WTC11 (cell line): ENCODE results near the gene ACKR3. TPM values are rescaled to one million over a fixed set of nuclear protein-coding genes. Genes with fewer than 3 reads are reported as not detected.

Experiments used
- ATAC-seq: fragments of 200-7000 bp; cut with Tn5 transposase; 2 replicates; pipeline ENCODE4 v1.10.0; 2021; ENCODE audit warnings: mild to moderate bottlenecking, moderate library complexity
- CTCF ChIA-PET: fragments of 300-600 bp; sonication (Branson Sonifier 250); formaldehyde crosslinking; loops from one replicate; lab custom pipeline; 2021; ENCODE audit warnings: antibody characterized with exemption; lab: Charles Lee
- POLR2A ChIA-PET: fragments of 350-600 bp; sonication (Branson Sonifier 250); formaldehyde crosslinking; loops from one replicate; lab custom pipeline; 2021; ENCODE audit warnings: antibody characterized with exemption; lab: Charles Lee
- DNase-seq: peaks from one replicate; pipeline ENCODE4 v3.0.0; 2021; ENCODE audit warnings: low spot score
- H3K27ac Mint-ChIP-seq: 2 replicates; pipeline ENCODE4 v1.8.0; 2021; ENCODE audit warnings: mixed read lengths
- H3K27me3 Mint-ChIP-seq: 2 replicates; pipeline ENCODE4 v1.8.0; 2021; ENCODE audit warnings: low read depth, mild to moderate bottlenecking, moderate library complexity, mixed read lengths
- H3K36me3 Mint-ChIP-seq: 2 replicates; pipeline ENCODE4 v1.8.0; 2021; ENCODE audit warnings: mixed read lengths
- H3K4me1 Mint-ChIP-seq: 2 replicates; pipeline ENCODE4 v1.8.0; 2022; ENCODE audit warnings: mixed read lengths
- H3K4me3 Mint-ChIP-seq: 2 replicates; pipeline ENCODE4 v1.8.0; 2021; ENCODE audit warnings: mild to moderate bottlenecking, moderate library complexity, mixed read lengths
- H3K9me3 Mint-ChIP-seq: 2 replicates; pipeline ENCODE4 v1.8.0; 2021; ENCODE audit warnings: mixed read lengths
- ARID4B ChIP-seq: sonication (generic); formaldehyde crosslinking; IDR thresholded peaks from 2 replicates; pipeline ENCODE4 v1.8.0; 2023; ENCODE audit warnings: missing genetic modification reagents, mild to moderate bottlenecking, borderline replicate concordance
- ATF1 ChIP-seq: sonication (generic); formaldehyde crosslinking; IDR thresholded peaks from 2 replicates; pipeline ENCODE4 v1.8.1; 2023; ENCODE audit warnings: mild to moderate bottlenecking, moderate library complexity, missing genetic modification reagents
- ATF3 ChIP-seq: sonication (generic); formaldehyde crosslinking; conservative IDR thresholded peaks from 2 replicates; pipeline ENCODE4 v1.8.1; 2022; ENCODE audit warnings: mild to moderate bottlenecking, missing genetic modification reagents
- CREB1 ChIP-seq: sonication (generic); formaldehyde crosslinking; IDR thresholded peaks from 2 replicates; pipeline ENCODE4 v1.8.0; 2023; ENCODE audit warnings: mild to moderate bottlenecking, missing genetic modification reagents
- CREM ChIP-seq: sonication (generic); formaldehyde crosslinking; IDR thresholded peaks from 2 replicates; pipeline ENCODE4 v1.8.1; 2022; ENCODE audit warnings: mild to moderate bottlenecking, missing genetic modification reagents, moderate library complexity
- CTCF ChIP-seq: fragments of 200-600 bp; IDR thresholded peaks from 2 replicates; pipeline ENCODE4 v1.8.0; 2022; ENCODE audit warnings: antibody characterized with exemption
- E2F5 ChIP-seq: sonication (generic); formaldehyde crosslinking; IDR thresholded peaks from 2 replicates; pipeline ENCODE4 v1.8.1; 2022; ENCODE audit warnings: mild to moderate bottlenecking, moderate library complexity, missing genetic modification reagents
- ELF4 ChIP-seq: sonication (generic); formaldehyde crosslinking; IDR thresholded peaks from 2 replicates; pipeline ENCODE4 v1.8.1; 2022; ENCODE audit warnings: low read depth, mild to moderate bottlenecking, moderate library complexity, missing genetic modification reagents
- FOXJ3 ChIP-seq: sonication (generic); formaldehyde crosslinking; IDR thresholded peaks from 2 replicates; pipeline ENCODE4 v1.9.0; 2021; ENCODE audit warnings: missing genetic modification reagents, mild to moderate bottlenecking, borderline replicate concordance
- GTF2I ChIP-seq: fragments of 250-450 bp; sonication (Bioruptor Pico); conservative IDR thresholded peaks from 2 replicates; pipeline ENCODE4 v1.4.0; 2021; ENCODE audit warnings: mild to moderate bottlenecking
- JUN ChIP-seq: sonication (generic); formaldehyde crosslinking; IDR thresholded peaks from 2 replicates; pipeline ENCODE4 v1.8.0; 2023; ENCODE audit warnings: mild to moderate bottlenecking, missing genetic modification reagents
- NR1H2 ChIP-seq: sonication (generic); formaldehyde crosslinking; IDR thresholded peaks from 2 replicates; pipeline ENCODE4 v1.9.0; 2021; ENCODE audit warnings: mild to moderate bottlenecking, moderate library complexity, missing genetic modification reagents
- NR2C2 ChIP-seq: sonication (generic); formaldehyde crosslinking; IDR thresholded peaks from 2 replicates; pipeline ENCODE4 v1.8.0; 2022; ENCODE audit warnings: mild to moderate bottlenecking, missing genetic modification reagents
- NR3C1 ChIP-seq: sonication (generic); formaldehyde crosslinking; conservative IDR thresholded peaks from 2 replicates; pipeline ENCODE4 v1.8.1; 2023; ENCODE audit warnings: low read depth, mild to moderate bottlenecking, missing genetic modification reagents
- SMAD3 ChIP-seq: sonication (generic); formaldehyde crosslinking; IDR thresholded peaks from 2 replicates; pipeline ENCODE4 v1.8.0; 2022; ENCODE audit warnings: missing genetic modification reagents, mild to moderate bottlenecking, borderline replicate concordance
- SMAD4 ChIP-seq: sonication (generic); formaldehyde crosslinking; IDR thresholded peaks from 2 replicates; pipeline ENCODE4 v1.8.0; 2022; ENCODE audit warnings: mild to moderate bottlenecking, missing genetic modification reagents
- SOX15 ChIP-seq: fragments of 250-450 bp; sonication (Bioruptor Pico); IDR thresholded peaks from 2 replicates; pipeline ENCODE4 v1.9.0; 2021; ENCODE audit warnings: mild to moderate bottlenecking
- TCF7 ChIP-seq: sonication (generic); formaldehyde crosslinking; IDR thresholded peaks from 2 replicates; pipeline ENCODE4 v1.8.0; 2022; ENCODE audit warnings: mild to moderate bottlenecking, low read depth, missing genetic modification reagents, moderate library complexity
- ZNF219 ChIP-seq: sonication (generic); formaldehyde crosslinking; IDR thresholded peaks from 2 replicates; pipeline ENCODE4 v1.8.0; 2023; ENCODE audit warnings: missing genetic modification reagents, mild to moderate bottlenecking, borderline replicate concordance
- ZNF281 ChIP-seq: sonication (generic); formaldehyde crosslinking; IDR thresholded peaks from 2 replicates; pipeline ENCODE4 v1.8.0; 2023; ENCODE audit warnings: mild to moderate bottlenecking, missing genetic modification reagents
- total RNA-seq: library from RNA; stranded (reverse); gene quantifications from 3 replicates; pipeline ENCODE4 v1.2.3, GENCODE V29; 2021

The ACKR3 gene
- total RNA-seq, 1 experiment from 2014 or later = 1.3 TPM

- TF ChIP-seq CREB1 = no peak
- no peak for TF ChIP-seq SMAD3
- TF ChIP-seq JUN (CRISPR knock-in tag) = no peak
- TF ChIP-seq E2F5 = no peak
- TF ChIP-seq SOX15 (CRISPR knock-in tag) = no peak
- no peak for TF ChIP-seq CREM
- no peak for TF ChIP-seq ELF4 (CRISPR knock-in tag)
- TF ChIP-seq ATF3 (CRISPR knock-in tag) = no peak
- TF ChIP-seq ZNF281 (CRISPR knock-in tag) = no peak
- no peak for TF ChIP-seq NR3C1 (CRISPR knock-in tag)
- no peak for TF ChIP-seq NR1H2 (CRISPR knock-in tag)
- TF ChIP-seq ATF1 (CRISPR knock-in tag) = no peak
- no peak for TF ChIP-seq FOXJ3
- no peak for TF ChIP-seq CTCF
- TF ChIP-seq ZNF219 (CRISPR knock-in tag) = no peak
- TF ChIP-seq NR2C2 = no peak
- no peak for TF ChIP-seq GTF2I (CRISPR knock-in tag)
- Mint-ChIP-seq H3K4me1 (no peaks in the 10 kb centered on the region), H3K9me3 (no peaks in the 10 kb centered on the region), H3K4me3 (no peak overlapping the region), H3K27me3 (no peaks in the 10 kb centered on the region), H3K27ac (no peak overlapping the region), H3K36me3 (no peaks in the 10 kb centered on the region)
- CTCF ChIA-PET = no interaction called here
- POLR2A ChIA-PET = no interaction called here
- ATAC-seq (no peak), DNase-seq (no peak)
These were observed 40.0 kb upstream of the ACKR3 start for GRCh38 chr2:236529606-236530005.

GRCh38 chr2:236530512-236530911 is 39.1 kb upstream of the ACKR3 start:
- no peaks in the 10 kb centered on the region for H3K4me1 Mint-ChIP-seq
- TF ChIP-seq SMAD4 = no peak
- TF ChIP-seq ARID4B (CRISPR knock-in tag) = no peak
- TF ChIP-seq TCF7 (CRISPR knock-in tag) = no peak
- H3K4me3 Mint-ChIP-seq = no peak overlapping the region
- H3K27me3 Mint-ChIP-seq = no peaks in the 10 kb centered on the region
- ChIA-PET CTCF (no interaction called here), POLR2A (interaction anchor here (0.9 kb wide), 1 partner anchor 36 kb away, joined by 4 read pairs; no protein-coding TSS in a partner anchor)
- H3K36me3 Mint-ChIP-seq = no peaks in the 10 kb centered on the region
- no peak overlapping the region for H3K27ac Mint-ChIP-seq
- DNase-seq (no peak), ATAC-seq (no peak)
- H3K9me3 Mint-ChIP-seq = no peaks in the 10 kb centered on the region
